HG03442 (cell line): ENCODE measurements around the gene USHBP1.
A peak's percentile ranks its signal among the peaks of the same experiment; 100 is the strongest.

Source experiments
- ATAC-seq: cut with Tn5 transposase; IDR thresholded peaks from one replicate; pipeline ENCODE4 v1.9.1; 2021; ENCODE audit warnings: mild to moderate bottlenecking, moderate library complexity; ENCODE audit not compliant: unreplicated experiment

USHBP1 gene

DNA sequence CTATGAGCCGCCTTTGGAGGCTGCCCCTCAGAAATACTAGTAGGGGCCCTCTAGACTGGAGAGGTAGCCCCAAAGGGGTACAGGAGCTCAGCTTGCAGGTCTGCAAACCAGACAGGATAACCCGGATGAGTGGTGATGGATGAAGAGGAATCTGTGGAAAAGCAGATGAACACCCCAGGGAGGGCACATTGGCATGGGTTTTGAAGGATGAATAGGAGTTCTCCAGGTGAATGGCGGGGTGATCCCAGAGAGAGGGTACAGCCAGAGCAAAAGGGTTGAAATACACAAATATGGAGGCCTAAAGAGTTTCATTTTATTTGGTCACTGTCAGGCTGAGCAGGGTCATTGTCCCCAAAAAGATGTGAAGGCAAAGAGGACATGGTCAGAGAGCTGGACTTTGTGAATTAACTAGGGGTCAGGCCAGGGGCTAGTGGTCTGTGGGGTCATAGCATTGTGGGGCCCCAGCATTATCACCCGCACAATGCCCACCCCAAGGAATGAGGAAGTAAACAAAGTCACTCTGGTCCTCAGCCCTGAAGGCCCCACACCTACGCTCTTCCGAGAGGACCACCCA lies 23.6 kb downstream of the USHBP1 start:
- no peak for ATAC-seq

DNA sequence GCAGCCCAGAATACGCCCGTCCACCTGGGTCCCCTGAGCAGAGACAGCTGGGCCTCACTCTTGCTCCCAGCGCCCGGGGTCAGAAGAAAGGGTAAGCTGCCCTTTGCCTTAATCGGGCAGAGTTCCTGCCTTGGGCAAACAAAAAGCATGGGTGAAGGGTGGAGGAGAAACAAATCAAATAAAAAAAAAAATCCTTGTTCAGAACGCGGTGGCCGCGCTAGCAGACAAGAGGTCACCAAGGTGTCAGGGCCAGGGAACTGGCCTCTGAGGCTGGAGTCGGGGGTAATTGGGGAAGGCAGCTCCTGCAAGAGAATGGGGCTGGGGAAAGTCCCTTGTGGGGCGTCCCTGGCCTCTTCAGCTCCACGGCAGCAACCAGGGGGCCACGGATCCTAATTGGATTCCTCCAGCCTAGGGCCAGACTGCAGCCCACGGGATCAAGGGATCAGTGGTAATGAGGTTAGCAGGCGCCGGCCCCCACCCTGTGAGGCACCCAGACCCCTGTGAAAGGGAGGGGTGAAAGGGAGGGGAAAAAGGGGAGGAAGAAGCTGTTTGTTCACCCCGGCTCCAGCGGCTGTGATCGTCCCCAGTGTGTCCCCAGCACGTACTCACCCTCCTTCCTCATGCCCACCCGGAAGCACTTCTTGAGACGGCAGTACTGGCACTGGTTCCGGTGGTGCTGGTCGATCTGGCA lies 24.3 kb downstream of the USHBP1 start:
- no peak for ATAC-seq

DNA sequence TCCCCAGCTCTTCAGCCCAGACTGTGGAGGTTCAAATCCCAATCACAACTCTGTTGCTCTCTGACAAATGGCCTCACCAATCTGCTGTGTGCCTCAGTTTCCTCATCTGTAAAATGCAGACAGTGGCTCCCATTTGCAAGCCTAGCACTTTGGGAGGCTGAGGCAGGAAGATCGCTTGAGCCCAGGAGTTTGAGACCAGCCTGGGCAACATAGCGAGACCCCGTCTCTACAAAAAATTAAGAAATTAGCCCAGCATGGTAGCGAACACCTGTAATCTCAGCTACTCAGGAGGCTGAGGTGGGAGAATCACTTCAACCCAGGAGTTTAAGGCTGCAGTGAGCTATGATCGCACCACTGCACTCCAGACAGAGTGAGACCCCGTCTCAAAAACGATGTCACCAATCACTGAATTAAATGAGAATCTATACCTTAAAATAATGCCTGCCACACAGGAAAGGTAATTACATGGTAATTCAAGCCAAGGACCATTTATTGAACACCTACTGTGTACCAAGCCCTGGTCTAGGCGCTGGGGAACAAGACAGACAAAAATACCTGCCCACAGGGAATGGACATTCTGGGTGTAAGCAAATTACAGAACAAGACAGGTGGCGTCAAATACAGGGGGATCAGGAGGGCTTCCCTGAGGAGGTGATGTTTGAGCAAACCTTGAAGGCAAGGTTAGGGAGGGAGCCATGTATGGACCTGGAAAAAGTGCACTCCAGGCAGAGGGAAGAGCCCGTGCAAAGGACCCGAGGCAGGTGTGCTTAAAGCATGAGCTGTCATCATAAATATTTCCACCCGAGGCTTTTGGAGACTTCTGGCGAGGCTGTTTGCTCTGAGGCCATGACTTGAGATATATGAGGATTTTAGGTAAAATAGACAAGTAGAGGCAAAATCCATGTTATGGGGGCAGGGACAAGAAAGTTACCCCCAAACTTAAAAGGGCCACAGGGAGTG lies 26.5 kb downstream of the USHBP1 start:
- no peak for ATAC-seq

DNA sequence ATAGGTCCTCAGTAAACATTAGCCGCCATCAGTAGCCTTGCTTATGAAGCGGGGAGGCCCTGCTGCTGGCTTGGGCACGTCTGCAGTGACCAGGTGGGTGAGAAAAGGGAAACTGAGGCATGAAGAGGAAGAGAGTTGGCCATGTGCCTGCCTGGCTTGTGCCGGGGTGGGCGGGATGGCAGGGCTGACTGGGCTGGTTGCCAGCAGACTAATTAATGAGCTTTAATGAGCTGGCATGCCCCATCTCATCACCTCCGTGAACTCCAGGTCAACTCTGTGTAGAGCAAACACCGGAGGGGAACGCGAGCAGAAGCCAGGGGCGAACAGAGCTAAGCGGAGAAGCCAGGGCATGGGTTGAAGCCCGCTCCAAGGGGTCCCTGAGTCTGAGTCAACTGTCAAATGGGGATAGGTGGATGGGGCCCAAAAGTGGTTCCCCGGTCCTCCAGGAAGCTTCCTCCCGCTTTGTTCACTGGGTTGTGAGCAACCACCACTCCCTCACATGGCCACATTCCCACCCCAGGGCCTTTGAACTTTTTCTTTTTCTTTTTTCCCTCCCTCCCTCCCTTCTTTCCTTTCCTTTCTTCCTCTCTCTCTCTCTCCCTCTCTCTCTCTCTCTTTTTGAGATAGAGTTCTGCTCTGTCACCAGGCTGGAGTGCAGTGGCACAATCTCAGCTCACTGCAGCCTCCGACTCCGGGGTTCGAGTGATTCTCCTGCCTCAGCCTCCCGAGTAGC lies 27.6 kb downstream of the USHBP1 start:
- no peak for ATAC-seq

DNA sequence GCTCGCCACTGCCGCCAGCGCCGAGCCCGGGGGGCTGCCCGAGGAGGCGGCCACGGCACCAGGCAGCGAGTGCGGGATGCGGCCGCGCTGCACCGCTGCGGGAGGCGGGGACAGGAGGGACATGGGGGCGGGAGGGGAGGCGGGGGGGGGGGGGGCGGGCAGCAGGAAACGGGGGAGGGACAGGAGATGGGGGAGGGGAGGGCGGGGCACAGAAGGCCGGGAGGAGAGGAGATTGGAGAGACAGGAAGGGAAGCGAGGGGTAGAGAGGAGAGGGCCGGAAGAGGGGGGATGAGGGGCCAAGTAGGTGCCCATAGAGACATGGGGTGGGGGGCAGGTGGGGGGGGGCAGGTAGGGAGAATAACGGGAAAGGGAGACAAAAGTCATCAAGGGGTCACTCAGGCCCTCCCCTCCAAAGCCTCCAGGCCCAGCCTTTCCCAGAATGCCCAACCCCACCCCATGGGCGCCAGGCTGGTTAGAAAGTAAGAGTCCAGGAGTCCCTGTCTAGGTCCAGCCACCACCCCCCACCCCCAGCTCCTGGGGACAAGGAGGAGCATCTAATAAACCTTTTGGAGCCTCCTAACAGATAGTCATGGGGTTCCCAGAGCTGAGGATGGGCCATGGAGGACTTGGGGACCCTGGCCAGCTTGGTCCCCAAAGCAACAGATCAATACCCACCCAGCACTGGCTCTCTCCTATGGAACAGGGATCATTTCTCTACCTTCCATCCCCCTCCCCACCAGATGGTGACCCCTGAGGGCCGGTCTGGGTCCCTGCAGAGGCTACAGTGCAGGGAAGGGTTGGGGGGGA lies 28.4 kb downstream of the USHBP1 start:
- ATAC-seq: no peak

DNA sequence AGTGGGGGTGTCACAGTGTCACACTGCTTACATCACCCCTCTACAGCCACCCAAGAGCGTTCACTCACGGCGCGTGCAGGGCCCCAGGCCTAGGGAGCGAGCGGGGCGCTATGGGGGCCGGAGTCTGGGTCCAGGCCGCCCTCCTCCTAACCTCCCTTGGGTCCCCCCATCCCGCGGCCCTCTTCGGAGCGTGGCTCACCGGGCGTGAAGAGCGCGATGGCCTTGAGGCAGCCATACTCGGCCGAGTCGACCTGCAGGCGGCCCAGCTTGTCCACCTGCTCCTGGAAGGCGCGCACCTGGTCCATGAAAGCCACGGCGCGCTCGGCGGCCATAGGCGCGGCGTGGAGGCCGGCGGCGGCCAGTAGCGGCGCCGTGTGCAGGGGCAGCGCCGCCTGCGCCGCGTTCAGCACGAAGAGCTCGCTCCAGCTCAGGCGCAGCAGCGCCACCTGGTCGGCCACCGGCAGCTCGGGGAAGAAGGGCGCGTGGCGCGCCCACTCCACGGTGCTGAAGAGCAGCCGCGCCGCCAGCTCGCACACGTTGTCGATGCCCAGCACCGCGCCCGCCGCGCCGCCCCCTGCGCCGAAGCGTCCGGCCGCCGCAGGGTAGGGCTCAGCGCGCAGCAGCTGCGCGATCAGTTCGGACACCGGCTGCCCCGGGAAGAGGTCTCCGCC lies 29.1 kb downstream of the USHBP1 start:
- peak; percentile 62 for ATAC-seq

DNA sequence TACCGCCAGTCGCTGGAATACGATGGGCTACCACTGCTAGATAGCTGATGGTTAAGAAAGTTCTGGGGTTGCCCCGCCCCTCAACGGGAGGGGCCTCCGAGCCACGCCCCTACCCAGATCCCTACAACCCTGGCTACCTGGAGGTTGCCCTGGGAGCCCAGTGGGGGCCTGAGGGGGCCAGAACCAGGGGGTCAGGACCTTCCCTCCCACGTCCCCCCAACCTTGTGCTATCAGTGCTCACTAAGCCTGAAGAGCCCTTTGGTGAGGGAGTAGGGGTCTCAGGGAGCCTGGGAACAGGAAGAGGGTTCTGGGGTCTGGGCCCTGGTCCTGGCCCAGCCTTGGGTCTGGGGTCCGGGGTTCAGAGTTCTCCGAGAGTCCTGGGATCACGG lies 29.6 kb downstream of the USHBP1 start:
- ATAC-seq: no peak

DNA sequence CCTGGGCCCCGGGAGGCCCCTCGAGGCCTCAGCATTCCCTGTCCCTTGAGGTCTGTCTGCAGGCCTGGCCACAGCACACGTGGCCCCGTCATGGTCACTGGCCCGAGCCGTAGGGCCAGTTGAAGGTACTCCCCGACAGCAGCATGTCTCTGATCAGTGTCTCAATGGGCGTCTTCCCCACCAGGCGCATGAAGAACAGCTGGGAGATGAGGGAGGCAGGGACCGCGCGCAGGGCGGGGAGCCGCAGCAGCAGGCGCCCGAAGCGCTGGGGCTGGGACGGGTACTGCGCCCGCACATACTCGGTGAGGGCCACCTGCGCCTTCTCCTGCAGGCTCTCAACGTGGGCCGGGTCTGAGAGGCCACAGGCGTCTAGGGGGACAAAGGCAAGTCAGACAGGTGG lies 32.3 kb downstream of the USHBP1 start:
- no peak for ATAC-seq

DNA sequence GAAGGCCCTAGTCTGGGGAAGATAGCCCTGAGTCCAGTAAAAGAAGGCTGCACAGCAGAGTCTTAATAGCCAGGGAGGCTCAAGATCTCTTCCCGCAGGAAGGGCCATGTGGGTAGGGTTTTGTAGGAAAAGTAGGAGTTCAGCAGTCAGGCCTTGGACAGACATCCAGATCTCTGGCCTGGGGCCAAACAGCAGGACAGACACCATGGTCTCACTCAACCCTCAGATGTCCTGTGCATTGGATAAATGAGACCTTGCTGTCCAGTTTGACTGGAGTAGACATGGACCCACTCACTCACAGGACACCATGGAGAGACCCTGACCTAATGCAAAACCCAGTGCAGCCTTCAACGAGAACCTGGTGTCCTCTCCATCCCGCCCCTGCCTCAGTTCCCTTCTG lies 34.7 kb downstream of the USHBP1 start:
- no peak for ATAC-seq

DNA sequence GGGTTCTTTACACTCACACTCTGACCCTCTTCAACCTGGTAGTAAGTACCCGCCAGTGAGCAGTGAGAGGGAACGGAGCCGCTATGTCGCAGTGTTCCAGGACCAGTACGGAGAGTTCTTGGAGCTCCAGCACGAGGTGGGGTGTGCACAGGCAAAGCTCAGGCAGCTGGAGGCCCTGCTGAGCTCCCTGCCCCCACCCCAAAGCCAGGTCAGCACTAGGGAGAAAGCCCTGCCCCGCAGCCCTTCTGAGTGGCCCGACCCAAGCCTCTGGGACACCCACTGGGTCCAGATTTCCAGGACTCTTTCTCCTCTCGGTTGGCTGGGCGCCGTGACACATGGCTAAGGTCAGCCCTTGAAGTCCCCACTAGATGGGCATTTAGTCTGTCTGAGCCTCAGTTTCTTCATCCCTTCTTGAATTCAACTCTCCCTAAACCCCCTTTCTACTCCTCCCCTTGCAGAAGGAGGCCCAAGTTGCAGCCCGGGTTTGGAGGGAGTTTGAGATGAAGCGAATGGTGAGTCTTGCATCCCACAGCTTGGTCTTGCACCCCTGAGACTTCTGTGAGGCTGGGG lies 36.7 kb downstream of the USHBP1 start:
- ATAC-seq: no peak

DNA sequence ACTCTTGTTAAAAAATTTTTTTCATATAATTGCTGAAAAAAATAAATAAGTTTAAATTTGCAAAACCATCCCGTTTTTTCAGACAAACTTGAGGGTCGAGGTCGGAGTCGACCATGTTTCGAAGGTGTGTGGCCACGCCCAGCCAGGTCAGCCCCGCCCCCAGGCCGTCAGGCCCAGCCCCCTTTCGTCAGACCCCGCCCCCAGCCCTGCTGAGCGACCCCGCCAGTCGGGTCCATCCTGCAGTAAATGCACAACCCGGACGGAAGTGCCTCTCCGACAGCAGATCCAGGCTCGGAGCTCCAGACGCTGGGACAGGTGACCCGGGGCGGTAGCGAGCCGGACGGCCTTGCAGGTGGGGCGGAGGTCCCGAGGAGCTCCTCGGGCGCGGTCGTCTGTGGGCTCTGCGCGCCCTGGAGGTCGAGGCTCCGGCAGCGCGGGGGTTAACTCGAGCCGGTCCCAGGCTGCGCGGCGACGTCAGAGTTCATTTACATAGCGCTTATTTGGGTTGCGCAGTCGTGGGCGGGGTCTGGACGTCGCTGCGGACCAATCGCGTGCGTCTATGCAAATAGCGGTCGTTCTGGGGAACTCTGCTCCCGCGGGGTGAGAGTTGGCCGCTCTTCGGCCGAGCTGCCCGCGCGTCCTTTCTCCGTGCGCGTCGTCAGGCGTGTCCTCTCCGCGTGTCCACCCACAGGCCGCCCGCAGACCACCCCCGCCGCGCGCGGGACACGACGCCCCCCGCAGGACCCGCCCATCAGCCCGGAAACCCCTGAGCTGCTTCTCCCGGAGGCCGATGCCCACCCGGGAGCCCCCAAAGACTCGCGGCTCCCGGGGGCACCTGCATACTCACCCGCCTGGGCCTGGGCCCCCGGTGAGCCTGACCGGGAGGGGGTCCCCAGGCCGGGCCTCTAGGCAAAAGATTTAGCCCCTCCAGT lies 38.3 kb downstream of the USHBP1 start, which contains the start of gene OCEL1:
Gene OCEL1, plus strand, starts transcription at position 225 of the 932 bp plus-strand sequence. Its CDS starts 22 bp downstream, at position 247.
- peak; percentile 87 for ATAC-seq

DNA sequence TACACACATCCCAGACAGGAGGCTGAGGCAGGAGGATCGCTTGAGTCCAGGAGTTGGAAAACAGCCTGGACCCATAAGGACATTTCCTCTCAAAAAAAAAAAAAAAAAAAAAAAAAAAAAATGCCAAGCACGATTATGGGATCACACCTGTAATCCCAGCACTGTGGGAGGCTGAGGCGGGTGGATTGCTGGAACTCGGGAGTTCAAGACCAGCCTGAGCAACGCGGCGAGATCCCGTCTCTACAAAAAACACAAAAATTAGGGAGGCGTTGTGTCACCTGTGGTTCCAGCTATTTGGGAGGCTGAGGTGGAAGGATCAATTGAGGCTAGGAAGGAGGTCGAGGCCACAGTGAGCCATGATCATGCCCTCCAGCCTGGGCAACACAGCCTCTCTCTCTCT lies 39.5 kb downstream of the USHBP1 start:
- no peak for ATAC-seq

DNA sequence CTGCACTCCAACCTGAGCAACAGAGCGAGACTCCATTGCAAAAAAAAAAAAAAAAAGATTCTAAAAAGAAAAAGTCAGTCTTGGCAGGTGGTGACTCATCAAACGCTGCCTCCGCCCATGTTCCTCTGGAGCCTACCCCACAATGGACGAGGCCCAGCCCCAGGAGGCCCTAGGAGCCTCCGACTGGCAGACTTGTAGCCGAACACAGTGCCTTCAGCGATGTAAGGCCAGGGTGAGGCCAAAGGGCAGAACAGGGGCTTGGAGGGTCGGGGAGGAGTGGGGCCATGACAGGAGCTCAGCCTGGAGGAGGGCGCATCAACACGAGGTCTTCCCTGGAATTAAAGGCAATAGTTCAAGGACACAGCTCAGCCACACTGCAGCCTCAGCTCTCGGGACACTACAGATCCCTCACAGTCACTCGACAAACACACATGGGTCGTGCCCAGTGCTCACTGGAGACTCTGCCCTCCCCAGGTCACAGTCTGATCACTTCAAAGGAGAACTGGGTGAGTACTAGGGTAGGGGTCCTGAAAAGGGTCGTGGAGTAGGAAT lies 44.3 kb downstream of the USHBP1 start:
- ATAC-seq: no peak

DNA sequence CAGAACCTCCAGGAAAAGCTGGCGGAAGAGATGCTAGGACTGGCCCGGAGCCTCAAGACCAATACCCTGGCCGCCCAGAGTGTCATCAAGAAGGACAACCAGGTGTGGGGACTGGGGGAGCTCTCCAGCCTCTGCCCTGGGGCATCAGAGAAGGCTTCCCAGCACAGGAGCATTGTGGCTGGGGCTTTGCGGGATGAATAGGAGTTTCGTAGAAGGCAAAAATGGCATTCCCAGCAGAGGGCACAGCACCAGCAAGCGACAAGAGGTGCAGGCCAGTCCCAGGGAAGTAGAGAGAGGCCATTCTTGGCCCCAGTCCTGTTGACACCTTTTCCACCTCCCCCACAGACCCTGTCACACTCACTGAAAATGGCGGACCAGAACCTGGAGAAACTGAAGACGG lies 45.3 kb downstream of the USHBP1 start:
- no peak for ATAC-seq

DNA sequence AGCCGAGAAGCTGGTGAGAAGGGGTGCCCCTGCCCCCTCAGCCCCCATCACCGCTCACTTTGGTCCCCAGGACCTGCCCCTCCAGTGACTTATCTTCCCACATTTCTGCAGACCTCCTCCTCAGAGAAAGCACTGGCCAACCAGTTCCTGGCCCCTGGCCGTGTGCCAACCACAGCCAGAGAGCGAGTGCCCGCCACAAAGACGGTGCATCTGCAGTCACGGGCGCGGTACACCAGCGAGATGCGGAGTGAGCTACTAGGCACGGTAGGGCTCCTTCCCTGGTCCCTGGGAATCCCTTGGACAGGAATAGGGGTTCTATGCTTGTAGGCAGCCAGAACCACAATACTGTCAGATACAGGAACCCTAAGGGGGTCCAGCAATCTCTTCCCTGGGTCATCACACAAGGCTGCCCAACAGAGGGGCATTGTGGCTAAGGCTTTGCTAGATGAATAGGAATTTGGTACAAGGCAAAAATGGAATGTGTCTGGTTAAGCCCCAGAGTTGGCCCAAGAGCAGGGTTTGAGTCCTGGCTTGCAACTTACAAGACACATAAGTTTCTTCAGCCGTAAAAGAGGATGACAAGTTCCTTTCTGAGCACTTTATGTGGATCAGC lies 48.4 kb downstream of the USHBP1 start:
- no peak for ATAC-seq

DNA sequence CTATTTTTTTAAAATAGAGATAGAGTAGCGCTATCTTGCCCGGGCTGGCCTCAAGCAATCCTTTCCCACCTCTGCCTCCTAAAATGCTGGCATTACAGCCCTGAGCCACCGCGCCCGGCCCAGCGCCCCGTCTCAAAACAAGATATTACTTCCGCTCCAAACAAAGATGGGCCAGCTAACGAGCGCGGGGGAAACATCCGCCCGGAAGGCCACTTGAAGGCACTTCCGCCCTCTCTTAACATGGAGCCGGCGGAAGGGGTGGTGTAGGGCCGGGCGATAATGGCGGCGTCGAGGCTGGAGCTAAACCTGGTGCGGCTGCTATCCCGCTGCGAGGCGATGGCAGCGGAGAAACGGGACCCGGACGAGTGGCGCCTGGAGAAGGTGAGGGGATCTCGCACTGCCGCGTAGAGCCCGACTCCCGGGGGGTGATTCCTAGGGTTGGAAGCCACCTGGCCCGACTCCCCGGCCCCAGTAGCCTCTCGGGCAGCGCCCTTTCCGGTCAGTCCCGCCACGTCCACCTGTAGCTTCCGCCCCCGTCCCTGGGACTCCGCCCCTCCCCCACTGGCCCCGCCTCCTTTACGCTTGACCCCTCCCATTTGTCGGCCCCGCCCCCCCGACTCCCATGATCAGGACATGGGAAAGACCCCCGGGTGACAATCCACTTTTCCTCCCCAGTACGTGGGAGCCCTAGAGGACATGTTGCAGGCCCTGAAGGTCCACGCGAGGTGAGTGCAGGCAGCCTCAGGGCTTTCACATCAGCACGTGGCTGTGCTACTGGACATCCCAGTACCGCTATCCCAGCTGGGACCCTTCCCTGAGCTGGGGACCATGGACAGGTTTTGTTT lies 49.2 kb downstream of the USHBP1 start, which contains the start of gene USE1:
Gene USE1, plus strand, starts transcription at position 231 of the 845 bp plus-strand sequence. Its CDS starts 49 bp downstream, at position 280.
- ATAC-seq: peak; percentile 75
